ENCODE measurements around the gene KRTAP9-9.

- no peak for TF ChIP-seq CTCF (IDR thresholded peaks at IDR 0.05; ENCODE audit: low read depth, low read length)
- no peak for TF ChIP-seq EZH2phosphoT487 (IDR thresholded peaks at IDR 0.05; ENCODE audit: low read depth)
These were observed 1.1 kb downstream of the KRTAP9-9 start for GRCh38 chr17:41256291-41256685.

All from OCI-LY3 (cell line).